ENCODE data around the gene CCR9. TPM values are rescaled to one million over a fixed set of nuclear protein-coding genes. Genes with fewer than 3 reads are reported as not detected.

Gene CCR9
- total and polyA plus RNA-seq, 2 experiments from 2014 or later, result 0.27 to 0.71 TPM

GRCh38 chr3:45944830-45945620, 58.7 kb downstream of the CCR9 start:
- H3K4me1 ChIP-seq (ENCODE audit: low read depth), result peaks cover 12% of the 10 kb centered on the region
- no peak overlapping the region for H3K27ac ChIP-seq
- no peak overlapping the region for H3K4me3 ChIP-seq
- H3K27me3 ChIP-seq, result no peaks in the 10 kb centered on the region
- H3K9me3 ChIP-seq (ENCODE audit: low read depth), result no peaks in the 10 kb centered on the region
- no peak for DNase-seq (ENCODE audit: low read depth in 1 of 2, low spot score in 1 of 2)
- TF ChIP-seq, protein P1, sequence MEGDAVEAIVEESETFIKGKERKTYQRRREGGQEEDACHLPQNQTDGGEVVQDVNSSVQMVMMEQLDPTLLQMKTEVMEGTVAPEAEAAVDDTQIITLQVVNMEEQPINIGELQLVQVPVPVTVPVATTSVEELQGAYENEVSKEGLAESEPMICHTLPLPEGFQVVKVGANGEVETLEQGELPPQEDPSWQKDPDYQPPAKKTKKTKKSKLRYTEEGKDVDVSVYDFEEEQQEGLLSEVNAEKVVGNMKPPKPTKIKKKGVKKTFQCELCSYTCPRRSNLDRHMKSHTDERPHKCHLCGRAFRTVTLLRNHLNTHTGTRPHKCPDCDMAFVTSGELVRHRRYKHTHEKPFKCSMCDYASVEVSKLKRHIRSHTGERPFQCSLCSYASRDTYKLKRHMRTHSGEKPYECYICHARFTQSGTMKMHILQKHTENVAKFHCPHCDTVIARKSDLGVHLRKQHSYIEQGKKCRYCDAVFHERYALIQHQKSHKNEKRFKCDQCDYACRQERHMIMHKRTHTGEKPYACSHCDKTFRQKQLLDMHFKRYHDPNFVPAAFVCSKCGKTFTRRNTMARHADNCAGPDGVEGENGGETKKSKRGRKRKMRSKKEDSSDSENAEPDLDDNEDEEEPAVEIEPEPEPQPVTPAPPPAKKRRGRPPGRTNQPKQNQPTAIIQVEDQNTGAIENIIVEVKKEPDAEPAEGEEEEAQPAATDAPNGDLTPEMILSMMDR (IDR thresholded peaks at IDR 0.05; ENCODE audit: low read depth, low read length), result no peak
- H3K36me3 ChIP-seq, result peaks cover 5% of the 10 kb centered on the region

DNA sequence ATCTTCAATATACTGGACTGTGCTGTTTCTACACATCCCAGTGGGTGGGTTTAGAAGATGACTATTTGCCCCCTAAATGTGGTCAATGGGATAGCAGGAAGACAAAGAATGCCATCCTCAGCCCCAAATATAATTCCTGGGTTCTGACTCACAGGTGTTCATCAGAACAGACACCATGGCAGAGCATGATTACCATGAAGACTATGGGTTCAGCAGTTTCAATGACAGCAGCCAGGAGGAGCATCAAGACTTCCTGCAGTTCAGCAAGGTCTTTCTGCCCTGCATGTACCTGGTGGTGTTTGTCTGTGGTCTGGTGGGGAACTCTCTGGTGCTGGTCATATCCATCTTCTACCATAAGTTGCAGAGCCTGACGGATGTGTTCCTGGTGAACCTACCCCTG, 60.0 kb downstream of the CCR9 start:
- no peak overlapping the region for H3K4me3 ChIP-seq
- peaks cover 5% of the 10 kb centered on the region for H3K36me3 ChIP-seq
- no peak overlapping the region for H3K27ac ChIP-seq
- no peaks in the 10 kb centered on the region for H3K9me3 ChIP-seq (ENCODE audit: low read depth)
- H3K4me1 ChIP-seq (ENCODE audit: low read depth), result peaks cover 5% of the 10 kb centered on the region
- TF ChIP-seq, protein P1 (IDR thresholded peaks at IDR 0.05; ENCODE audit: low read depth, low read length), result no peak
- no peaks in the 10 kb centered on the region for H3K27me3 ChIP-seq
- no peak for DNase-seq (ENCODE audit: low read depth in 1 of 2, low spot score in 1 of 2)

- Histone ChIP-seq H3K4me1 (ENCODE audit: low read depth) (peaks cover 5% of the 10 kb centered on the region), H3K9me3 (ENCODE audit: low read depth) (no peaks in the 10 kb centered on the region), H3K4me3 (no peak overlapping the region), H3K27ac (no peak overlapping the region), H3K36me3 (peaks cover 8% of the 10 kb centered on the region), H3K27me3 (no peaks in the 10 kb centered on the region)
- TF ChIP-seq, protein P1 (IDR thresholded peaks at IDR 0.05; ENCODE audit: low read depth, low read length), result no peak
- DNase-seq (ENCODE audit: low read depth in 1 of 2, low spot score in 1 of 2), result no peak
Observed at GRCh38 chr3:45946875-45947274, 60.5 kb downstream of the CCR9 start.

- Histone ChIP-seq H3K4me3 (no peak overlapping the region), H3K9me3 (ENCODE audit: low read depth) (no peaks in the 10 kb centered on the region), H3K36me3 (peaks cover 13% of the 10 kb centered on the region), H3K4me1 (ENCODE audit: low read depth) (peaks cover 3% of the 10 kb centered on the region), H3K27me3 (no peaks in the 10 kb centered on the region), H3K27ac (no peak overlapping the region)
- DNase-seq (ENCODE audit: low read depth in 1 of 2, low spot score in 1 of 2), result no peak
- TF ChIP-seq, protein P1 (IDR thresholded peaks at IDR 0.05; ENCODE audit: low read depth, low read length), result no peak
Observed at GRCh38 chr3:45947361-45947760, 61.0 kb downstream of the CCR9 start.

DNA sequence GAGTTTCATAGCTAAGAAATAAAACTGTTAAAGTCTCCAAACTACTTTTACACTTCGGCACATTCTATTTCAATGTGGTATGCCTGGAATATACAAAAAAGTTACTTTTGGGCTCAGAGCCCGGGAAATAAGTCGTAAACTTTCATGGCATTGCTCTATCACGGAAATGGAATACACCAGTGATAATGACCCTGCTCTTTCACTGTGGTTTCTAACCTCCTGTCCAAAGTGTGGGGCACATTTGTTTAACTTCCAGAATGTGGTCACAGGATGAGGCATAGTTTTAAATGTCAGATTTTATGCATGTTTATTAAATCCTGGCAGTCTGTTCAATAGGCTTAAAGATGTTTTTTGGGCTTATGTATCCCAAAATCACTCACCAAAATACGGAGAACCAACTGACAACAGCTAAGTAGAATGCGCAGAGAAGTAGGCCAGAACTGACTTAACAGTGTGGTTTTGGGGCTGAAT, 62.0 kb downstream of the CCR9 start:
- Histone ChIP-seq H3K9me3 (ENCODE audit: low read depth) (no peaks in the 10 kb centered on the region), H3K27ac (no peak overlapping the region), H3K4me3 (no peak overlapping the region), H3K36me3 (peaks cover 23% of the 10 kb centered on the region), H3K27me3 (no peaks in the 10 kb centered on the region), H3K4me1 (ENCODE audit: low read depth) (no peaks in the 10 kb centered on the region)
- peak in 1 of 2 donors; percentile 48 for DNase-seq (ENCODE audit: low read depth in 1 of 2, low spot score in 1 of 2)
- TF ChIP-seq, protein P1 (IDR thresholded peaks at IDR 0.05; ENCODE audit: low read depth, low read length), result no peak
